GM23338 (cell line): ENCODE measurements around the gene SAT1. TPM values are rescaled to one million over a fixed set of nuclear protein-coding genes. Genes with fewer than 3 reads are reported as not detected.

Experiments
- ATAC-seq: fragments of 200-7000 bp; cut with Tn5 transposase; 3 replicates; pipeline ENCODE4 v1.9.1; 2020
- DNase-seq: peaks from one replicate; pipeline ENCODE4 v3.0.0-alpha.2; 2015; ENCODE audit warnings: low spot score
- H2AFZ ChIP-seq: fragments of 200-600 bp; sonication (generic); 2 replicates; pipeline ENCODE4 v1.8.0; 2016; ENCODE audit warnings: antibody characterized with exemption, mild to moderate bottlenecking, moderate library complexity
- H3F3A ChIP-seq: fragments of 200-600 bp; sonication (generic); replicated peaks from 2 replicates; pipeline ENCODE4 v1.8.0; 2017; ENCODE audit warnings: antibody characterized with exemption, mixed run types, low read depth
- H3K27ac ChIP-seq: fragments of 200-600 bp; sonication (generic); 2 replicates; pipeline ENCODE4 v1.6.1; 2016; ENCODE audit warnings: low read depth
- H3K27me3 ChIP-seq: fragments of 200-600 bp; sonication (generic); 2 replicates; pipeline ENCODE4 v1.8.0; 2016; ENCODE audit warnings: mild to moderate bottlenecking, mixed run types, moderate library complexity; ENCODE audit not compliant: insufficient read depth
- H3K36me3 ChIP-seq: fragments of 200-600 bp; sonication (generic); 2 replicates; pipeline ENCODE4 v1.8.0; 2016; ENCODE audit warnings: mild to moderate bottlenecking; ENCODE audit not compliant: insufficient read depth
- H3K4me1 ChIP-seq: fragments of 200-600 bp; sonication (generic); 2 replicates; pipeline ENCODE4 v1.8.0; 2016; ENCODE audit warnings: mild to moderate bottlenecking, moderate library complexity; ENCODE audit not compliant: insufficient read depth
- H3K4me2 ChIP-seq: fragments of 200-600 bp; sonication (generic); 2 replicates; pipeline ENCODE4 v1.7.1; 2017; ENCODE audit warnings: mixed run types
- H3K4me3 ChIP-seq: fragments of 200-600 bp; sonication (generic); 2 replicates; pipeline ENCODE4 v1.6.1; 2016; ENCODE audit warnings: mixed run types
- H3K79me2 ChIP-seq: fragments of 200-600 bp; sonication (generic); replicated peaks from 2 replicates; pipeline ENCODE4 v1.8.0; 2017; ENCODE audit warnings: mild to moderate bottlenecking; ENCODE audit not compliant: insufficient read depth
- H3K9me2 ChIP-seq: fragments of 200-600 bp; sonication (generic); 2 replicates; pipeline ENCODE4 v1.8.0; 2017; ENCODE audit not compliant: insufficient read depth
- H4K20me1 ChIP-seq: fragments of 200-600 bp; sonication (generic); replicated peaks from 2 replicates; pipeline ENCODE4 v1.8.0; 2017; ENCODE audit warnings: mild to moderate bottlenecking; ENCODE audit not compliant: insufficient read depth
- H3K27ac Mint-ChIP-seq: 2 replicates; pipeline ENCODE4 v1.8.0; 2020; ENCODE audit warnings: inconsistent platforms, mild to moderate bottlenecking, moderate library complexity, mixed read lengths
- H3K27me3 Mint-ChIP-seq: 3 replicates; pipeline ENCODE4 v1.8.0; 2022; ENCODE audit warnings: low read depth, mild to moderate bottlenecking, moderate library complexity, mixed read lengths, inconsistent platforms; ENCODE audit not compliant: insufficient read depth, poor library complexity
- H3K36me3 Mint-ChIP-seq: 3 replicates; pipeline ENCODE4 v1.8.0; 2021; ENCODE audit warnings: low read depth, mild to moderate bottlenecking, inconsistent platforms, moderate library complexity, mixed read lengths
- H3K4me1 Mint-ChIP-seq: 3 replicates; pipeline ENCODE4 v1.8.0; 2020; ENCODE audit warnings: mild to moderate bottlenecking, inconsistent platforms, mixed read lengths
- H3K4me3 Mint-ChIP-seq: 3 replicates; pipeline ENCODE4 v1.8.0; 2021; ENCODE audit warnings: moderate library complexity, mild to moderate bottlenecking, inconsistent platforms, mixed read lengths
- H3K9me3 Mint-ChIP-seq: 3 replicates; pipeline ENCODE4 v1.8.0; 2020; ENCODE audit warnings: moderate library complexity, mild to moderate bottlenecking, inconsistent platforms, mixed read lengths
- CREB1 ChIP-seq: fragments of 250-450 bp; sonication (Bioruptor Pico); IDR thresholded peaks from 2 replicates; pipeline ENCODE4 v1.5.0; 2020; ENCODE audit warnings: low read depth, mild to moderate bottlenecking, moderate library complexity
- EZH2 ChIP-seq: fragments of 200-600 bp; sonication (generic); IDR thresholded peaks from one replicate; pipeline ENCODE4 v1.8.0; 2017; ENCODE audit warnings: antibody characterized with exemption, mild to moderate bottlenecking, low read depth; ENCODE audit not compliant: unreplicated experiment
- EZH2phosphoT487 ChIP-seq: fragments of 200-600 bp; sonication (generic); IDR thresholded peaks from one replicate; pipeline ENCODE4 v1.8.1; 2018; ENCODE audit warnings: antibody characterized with exemption; ENCODE audit not compliant: unreplicated experiment
- NANOG ChIP-seq: IDR thresholded peaks from 2 replicates; pipeline ENCODE4 v1.6.1; 2016; ENCODE audit warnings: antibody characterized with exemption, borderline replicate concordance
- polyA plus RNA-seq: library from polyadenylated mRNA; unstranded; fragments of >200 nt; fragmentation: Nextera tagmentation; extraction: Ambion mirVana; gene quantifications from 2 replicates; pipeline ENCODE4 v1.2.1, GENCODE V29; 2016
- total RNA-seq: library from RNA; depleted of rRNA; stranded (reverse); fragments of >200 nt; shearing (Covaris generic); gene quantifications from 2 replicates; pipeline ENCODE4 v1.2.3, GENCODE V29; 2014
- TF ChIP-seq, protein P1 (sequence below): fragments of 250-450 bp; sonication (Bioruptor Pico); IDR thresholded peaks from 2 replicates; pipeline ENCODE4 v1.5.0; 2020; ENCODE audit warnings: mild to moderate bottlenecking, moderate library complexity
- TF ChIP-seq, protein P2 (sequence below), 2 experiments: fragments of 200-600 bp in 1 of 2; sonication (generic) in 1 of 2; conservative IDR thresholded peaks; 2 replicates each; pipeline versions ENCODE4 v1.5.1 to v1.6.1; 2016 to 2017; ENCODE audit warnings: antibody characterized with exemption in 2 of 2, low read depth in 2 of 2, mild to moderate bottlenecking in 2 of 2, moderate library complexity in 1 of 2
- TF ChIP-seq, protein P3 (sequence below): IDR thresholded peaks from one replicate; pipeline ENCODE4 v1.6.1; 2018; ENCODE audit warnings: antibody characterized with exemption; ENCODE audit not compliant: unreplicated experiment

The SAT1 gene
- total and polyA plus RNA-seq, 2 experiments from 2014 or later, result 44.1 to 101 TPM

DNA sequence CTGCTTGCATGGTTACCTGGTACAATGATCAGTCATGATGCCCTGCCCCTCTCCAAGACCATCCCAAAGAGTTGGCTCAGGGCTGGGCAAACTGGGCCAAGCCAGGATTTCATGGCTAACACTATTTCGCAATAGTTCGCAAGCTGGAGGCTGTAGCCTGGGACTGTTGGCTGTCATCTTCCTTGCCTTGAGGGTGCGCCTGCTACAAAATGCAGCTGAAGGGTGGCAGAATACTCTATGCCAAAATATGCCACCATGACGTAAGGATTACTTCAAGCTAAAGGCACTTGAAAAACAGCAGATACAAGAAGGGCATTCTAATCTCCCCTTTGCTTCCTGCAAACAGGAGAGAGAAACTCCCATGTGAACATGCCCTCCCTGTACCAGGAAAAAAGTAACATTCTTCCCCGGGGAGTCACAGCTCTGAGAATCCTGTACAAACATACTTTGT is 21.0 kb downstream of the SAT1 start (continued):
- TF ChIP-seq, protein P1, sequence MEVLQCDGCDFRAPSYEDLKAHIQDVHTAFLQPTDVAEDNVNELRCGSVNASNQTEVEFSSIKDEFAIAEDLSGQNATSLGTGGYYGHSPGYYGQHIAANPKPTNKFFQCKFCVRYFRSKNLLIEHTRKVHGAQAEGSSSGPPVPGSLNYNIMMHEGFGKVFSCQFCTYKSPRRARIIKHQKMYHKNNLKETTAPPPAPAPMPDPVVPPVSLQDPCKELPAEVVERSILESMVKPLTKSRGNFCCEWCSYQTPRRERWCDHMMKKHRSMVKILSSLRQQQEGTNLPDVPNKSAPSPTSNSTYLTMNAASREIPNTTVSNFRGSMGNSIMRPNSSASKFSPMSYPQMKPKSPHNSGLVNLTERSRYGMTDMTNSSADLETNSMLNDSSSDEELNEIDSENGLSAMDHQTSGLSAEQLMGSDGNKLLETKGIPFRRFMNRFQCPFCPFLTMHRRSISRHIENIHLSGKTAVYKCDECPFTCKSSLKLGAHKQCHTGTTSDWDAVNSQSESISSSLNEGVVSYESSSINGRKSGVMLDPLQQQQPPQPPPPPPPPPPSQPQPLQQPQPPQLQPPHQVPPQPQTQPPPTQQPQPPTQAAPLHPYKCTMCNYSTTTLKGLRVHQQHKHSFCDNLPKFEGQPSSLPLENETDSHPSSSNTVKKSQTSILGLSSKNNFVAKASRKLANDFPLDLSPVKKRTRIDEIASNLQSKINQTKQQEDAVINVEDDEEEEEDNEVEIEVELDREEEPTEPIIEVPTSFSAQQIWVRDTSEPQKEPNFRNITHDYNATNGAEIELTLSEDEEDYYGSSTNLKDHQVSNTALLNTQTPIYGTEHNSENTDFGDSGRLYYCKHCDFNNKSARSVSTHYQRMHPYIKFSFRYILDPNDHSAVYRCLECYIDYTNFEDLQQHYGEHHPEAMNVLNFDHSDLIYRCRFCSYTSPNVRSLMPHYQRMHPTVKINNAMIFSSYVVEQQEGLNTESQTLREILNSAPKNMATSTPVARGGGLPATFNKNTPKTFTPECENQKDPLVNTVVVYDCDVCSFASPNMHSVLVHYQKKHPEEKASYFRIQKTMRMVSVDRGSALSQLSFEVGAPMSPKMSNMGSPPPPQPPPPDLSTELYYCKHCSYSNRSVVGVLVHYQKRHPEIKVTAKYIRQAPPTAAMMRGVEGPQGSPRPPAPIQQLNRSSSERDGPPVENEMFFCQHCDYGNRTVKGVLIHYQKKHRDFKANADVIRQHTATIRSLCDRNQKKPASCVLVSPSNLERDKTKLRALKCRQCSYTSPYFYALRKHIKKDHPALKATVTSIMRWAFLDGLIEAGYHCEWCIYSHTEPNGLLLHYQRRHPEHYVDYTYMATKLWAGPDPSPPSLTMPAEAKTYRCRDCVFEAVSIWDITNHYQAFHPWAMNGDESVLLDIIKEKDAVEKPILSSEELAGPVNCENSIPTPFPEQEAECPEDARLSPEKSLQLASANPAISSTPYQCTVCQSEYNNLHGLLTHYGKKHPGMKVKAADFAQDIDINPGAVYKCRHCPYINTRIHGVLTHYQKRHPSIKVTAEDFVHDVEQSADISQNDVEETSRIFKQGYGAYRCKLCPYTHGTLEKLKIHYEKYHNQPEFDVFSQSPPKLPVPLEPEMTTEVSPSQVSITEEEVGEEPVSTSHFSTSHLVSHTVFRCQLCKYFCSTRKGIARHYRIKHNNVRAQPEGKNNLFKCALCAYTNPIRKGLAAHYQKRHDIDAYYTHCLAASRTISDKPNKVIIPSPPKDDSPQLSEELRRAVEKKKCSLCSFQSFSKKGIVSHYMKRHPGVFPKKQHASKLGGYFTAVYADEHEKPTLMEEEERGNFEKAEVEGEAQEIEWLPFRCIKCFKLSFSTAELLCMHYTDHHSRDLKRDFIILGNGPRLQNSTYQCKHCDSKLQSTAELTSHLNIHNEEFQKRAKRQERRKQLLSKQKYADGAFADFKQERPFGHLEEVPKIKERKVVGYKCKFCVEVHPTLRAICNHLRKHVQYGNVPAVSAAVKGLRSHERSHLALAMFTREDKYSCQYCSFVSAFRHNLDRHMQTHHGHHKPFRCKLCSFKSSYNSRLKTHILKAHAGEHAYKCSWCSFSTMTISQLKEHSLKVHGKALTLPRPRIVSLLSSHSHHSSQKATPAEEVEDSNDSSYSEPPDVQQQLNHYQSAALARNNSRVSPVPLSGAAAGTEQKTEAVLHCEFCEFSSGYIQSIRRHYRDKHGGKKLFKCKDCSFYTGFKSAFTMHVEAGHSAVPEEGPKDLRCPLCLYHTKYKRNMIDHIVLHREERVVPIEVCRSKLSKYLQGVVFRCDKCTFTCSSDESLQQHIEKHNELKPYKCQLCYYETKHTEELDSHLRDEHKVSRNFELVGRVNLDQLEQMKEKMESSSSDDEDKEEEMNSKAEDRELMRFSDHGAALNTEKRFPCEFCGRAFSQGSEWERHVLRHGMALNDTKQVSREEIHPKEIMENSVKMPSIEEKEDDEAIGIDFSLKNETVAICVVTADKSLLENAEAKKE, result no peak
- TF ChIP-seq NANOG, result no peak
- no peak for TF ChIP-seq EZH2phosphoT487
- no peak for TF ChIP-seq CREB1 (CRISPR knock-in tag)
- TF ChIP-seq, protein P2, sequence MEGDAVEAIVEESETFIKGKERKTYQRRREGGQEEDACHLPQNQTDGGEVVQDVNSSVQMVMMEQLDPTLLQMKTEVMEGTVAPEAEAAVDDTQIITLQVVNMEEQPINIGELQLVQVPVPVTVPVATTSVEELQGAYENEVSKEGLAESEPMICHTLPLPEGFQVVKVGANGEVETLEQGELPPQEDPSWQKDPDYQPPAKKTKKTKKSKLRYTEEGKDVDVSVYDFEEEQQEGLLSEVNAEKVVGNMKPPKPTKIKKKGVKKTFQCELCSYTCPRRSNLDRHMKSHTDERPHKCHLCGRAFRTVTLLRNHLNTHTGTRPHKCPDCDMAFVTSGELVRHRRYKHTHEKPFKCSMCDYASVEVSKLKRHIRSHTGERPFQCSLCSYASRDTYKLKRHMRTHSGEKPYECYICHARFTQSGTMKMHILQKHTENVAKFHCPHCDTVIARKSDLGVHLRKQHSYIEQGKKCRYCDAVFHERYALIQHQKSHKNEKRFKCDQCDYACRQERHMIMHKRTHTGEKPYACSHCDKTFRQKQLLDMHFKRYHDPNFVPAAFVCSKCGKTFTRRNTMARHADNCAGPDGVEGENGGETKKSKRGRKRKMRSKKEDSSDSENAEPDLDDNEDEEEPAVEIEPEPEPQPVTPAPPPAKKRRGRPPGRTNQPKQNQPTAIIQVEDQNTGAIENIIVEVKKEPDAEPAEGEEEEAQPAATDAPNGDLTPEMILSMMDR (conservative IDR thresholded peaks at IDR 0.05; ENCODE audit: low read depth in 2 of 2), result no peak

DNA sequence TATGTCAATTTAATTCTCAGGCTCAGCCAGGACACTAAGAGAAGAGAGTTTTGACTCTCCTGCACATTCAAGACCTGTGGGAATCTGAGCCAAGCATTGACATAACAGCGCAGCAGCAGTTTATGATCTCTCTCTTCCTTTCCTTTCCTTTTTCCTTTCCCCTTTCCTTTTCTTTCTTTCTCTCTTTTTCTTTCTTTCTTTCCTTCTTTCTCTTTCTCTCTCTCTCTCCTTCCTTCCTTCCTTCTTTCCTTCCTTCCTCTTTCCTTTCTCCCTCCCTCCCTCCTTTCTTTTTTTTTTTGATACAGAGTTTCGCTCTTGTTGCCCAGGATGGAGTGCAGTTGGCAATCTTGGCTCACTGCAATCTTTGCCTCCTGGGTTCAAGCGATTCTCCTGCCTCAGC is 21.6 kb downstream of the SAT1 start:
- Mint-ChIP-seq H3K9me3 (no peaks in the 10 kb centered on the region), H3K27ac (no peak overlapping the region), H3K36me3 (no peaks in the 10 kb centered on the region), H3K4me1 (peaks cover 8% of the 10 kb centered on the region), H3K27me3 (peaks cover 2% of the 10 kb centered on the region), H3K4me3 (no peak overlapping the region)
- H3K4me1 ChIP-seq, result no peaks in the 10 kb centered on the region
- no peaks in the 10 kb centered on the region for H3K27me3 ChIP-seq
- no peaks in the 10 kb centered on the region for H3K36me3 ChIP-seq
- DNase-seq (no peak), ATAC-seq (no peak)
- no peaks in the 10 kb centered on the region for H4K20me1 ChIP-seq
- no peaks in the 10 kb centered on the region for H3F3A ChIP-seq
- H3K79me2 ChIP-seq, result no peaks in the 10 kb centered on the region
- no peak overlapping the region for H3K4me2 ChIP-seq
- H3K27ac ChIP-seq, result no peak overlapping the region
- H3K9me2 ChIP-seq, result no peaks in the 10 kb centered on the region
- no peak overlapping the region for H2AFZ ChIP-seq
- H3K4me3 ChIP-seq, result no peak overlapping the region
- no peak for TF ChIP-seq EZH2
- TF ChIP-seq, protein P3, sequence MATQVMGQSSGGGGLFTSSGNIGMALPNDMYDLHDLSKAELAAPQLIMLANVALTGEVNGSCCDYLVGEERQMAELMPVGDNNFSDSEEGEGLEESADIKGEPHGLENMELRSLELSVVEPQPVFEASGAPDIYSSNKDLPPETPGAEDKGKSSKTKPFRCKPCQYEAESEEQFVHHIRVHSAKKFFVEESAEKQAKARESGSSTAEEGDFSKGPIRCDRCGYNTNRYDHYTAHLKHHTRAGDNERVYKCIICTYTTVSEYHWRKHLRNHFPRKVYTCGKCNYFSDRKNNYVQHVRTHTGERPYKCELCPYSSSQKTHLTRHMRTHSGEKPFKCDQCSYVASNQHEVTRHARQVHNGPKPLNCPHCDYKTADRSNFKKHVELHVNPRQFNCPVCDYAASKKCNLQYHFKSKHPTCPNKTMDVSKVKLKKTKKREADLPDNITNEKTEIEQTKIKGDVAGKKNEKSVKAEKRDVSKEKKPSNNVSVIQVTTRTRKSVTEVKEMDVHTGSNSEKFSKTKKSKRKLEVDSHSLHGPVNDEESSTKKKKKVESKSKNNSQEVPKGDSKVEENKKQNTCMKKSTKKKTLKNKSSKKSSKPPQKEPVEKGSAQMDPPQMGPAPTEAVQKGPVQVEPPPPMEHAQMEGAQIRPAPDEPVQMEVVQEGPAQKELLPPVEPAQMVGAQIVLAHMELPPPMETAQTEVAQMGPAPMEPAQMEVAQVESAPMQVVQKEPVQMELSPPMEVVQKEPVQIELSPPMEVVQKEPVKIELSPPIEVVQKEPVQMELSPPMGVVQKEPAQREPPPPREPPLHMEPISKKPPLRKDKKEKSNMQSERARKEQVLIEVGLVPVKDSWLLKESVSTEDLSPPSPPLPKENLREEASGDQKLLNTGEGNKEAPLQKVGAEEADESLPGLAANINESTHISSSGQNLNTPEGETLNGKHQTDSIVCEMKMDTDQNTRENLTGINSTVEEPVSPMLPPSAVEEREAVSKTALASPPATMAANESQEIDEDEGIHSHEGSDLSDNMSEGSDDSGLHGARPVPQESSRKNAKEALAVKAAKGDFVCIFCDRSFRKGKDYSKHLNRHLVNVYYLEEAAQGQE, result no peak
